ENCODE measurements around the gene DKC1. TPM values are rescaled to one million over a fixed set of nuclear protein-coding genes. Genes with fewer than 3 reads are reported as not detected.

DKC1 gene
- total RNA-seq, 1 experiment from 2014 or later = 123 TPM

DNA sequence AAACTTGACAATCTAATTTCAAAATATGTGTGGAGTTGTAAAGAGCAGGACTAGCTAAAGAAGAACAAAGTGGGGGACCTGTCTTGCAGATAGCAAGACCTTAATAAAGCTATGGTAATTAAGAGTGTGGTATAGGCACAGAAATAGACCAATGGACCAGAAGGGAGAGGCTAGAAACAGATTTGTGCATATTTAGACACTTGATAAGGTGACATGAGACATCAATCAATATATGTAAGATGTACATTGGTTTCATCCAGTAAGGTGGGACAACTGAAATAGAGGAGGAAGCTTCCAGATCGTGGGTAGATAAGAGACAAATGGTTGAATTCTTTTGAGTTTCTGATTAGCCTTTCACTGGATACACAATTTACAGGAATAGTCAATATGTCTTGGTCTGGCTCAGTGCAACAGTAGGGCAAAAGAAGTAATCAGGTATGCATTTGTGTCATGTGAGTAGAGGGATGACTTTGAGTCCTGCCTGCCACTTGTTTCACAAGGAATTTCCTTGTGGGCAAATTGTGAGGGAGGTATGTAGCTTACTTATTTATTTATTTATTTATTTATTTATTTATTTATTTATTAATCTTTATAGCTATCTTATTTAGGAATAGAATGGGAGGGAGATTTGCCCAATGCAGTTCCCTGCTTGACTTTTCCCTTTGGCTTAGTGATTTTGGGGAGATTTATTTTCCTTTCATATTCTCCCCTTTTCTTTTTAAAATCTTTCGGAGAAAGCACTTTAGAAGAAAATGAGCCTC, 49.9 kb downstream of the DKC1 start:
- CTCF ChIA-PET = interaction anchor here (0.6 kb wide), 1 partner anchor 387 kb away, joined by 4 read pairs; no protein-coding TSS in a partner anchor

More for the DNA sequence above, 49.9 kb downstream of the DKC1 start:
- ChIA-PET RAD21 (ENCODE audit: low non-redundant PET in 1 of 2, low total read pairs in 2 of 2, uncharacterized antibody in 2 of 2, unreplicated experiment in 2 of 2) (no interaction called here), POLR2A (no interaction called here)
- DNase-seq (ENCODE audit: low read depth, low spot score) (no peak), ATAC-seq (no peak)
- Histone ChIP-seq H3K79me2 (ENCODE audit: insufficient read depth, low read length) (no peaks in the 10 kb centered on the region), H3K9me3 (ENCODE audit: control insufficient read depth in 1 of 2, insufficient read depth in 1 of 2, low read depth in 1 of 2, low read length in 2 of 2) (no peaks in the 10 kb centered on the region), H3K27ac (ENCODE audit: low read depth, low read length) (no peak overlapping the region), H3K4me2 (ENCODE audit: low read length) (no peak overlapping the region), H3K4me3 (replicated peaks in 1 of 2; ENCODE audit: low read depth in 1 of 2, low read length in 2 of 2) (no peak overlapping the region), H3K36me3 (ENCODE audit: control insufficient read depth in 1 of 2, insufficient read depth in 2 of 2, low read length in 2 of 2) (no peaks in the 10 kb centered on the region), H3K9ac (ENCODE audit: low read length) (no peak overlapping the region), H3K4me1 (ENCODE audit: control insufficient read depth in 1 of 2, insufficient read depth in 2 of 2, low read length in 2 of 2) (no peaks in the 10 kb centered on the region), H2AFZ (ENCODE audit: low read depth, low read length, poor library complexity, severe bottlenecking) (no peak overlapping the region), H3K27me3 (ENCODE audit: insufficient read depth, low read length) (no peaks in the 10 kb centered on the region), H3K9me2 (ENCODE audit: insufficient read depth) (no peaks in the 10 kb centered on the region), H4K20me1 (ENCODE audit: insufficient read depth) (no peaks in the 10 kb centered on the region)
- TF ChIP-seq EGR1 (IDR thresholded peaks at IDR 0.05; ENCODE audit: low read depth) (no peak), SP1 (IDR thresholded peaks at IDR 0.05; ENCODE audit: low read depth) (no peak), SRF (IDR thresholded peaks at IDR 0.05; ENCODE audit: low read depth) (no peak), ZNF274 (IDR thresholded peaks at IDR 0.05; ENCODE audit: low read depth, low read length) (no peak), RAD21 (IDR thresholded peaks at IDR 0.05; ENCODE audit: low read depth) (no peak), POLR2AphosphoS5 (IDR thresholded peaks at IDR 0.05; ENCODE audit: low read depth, low read length) (no peak), FOSL1 (IDR thresholded peaks at IDR 0.05; ENCODE audit: low read depth) (no peak), ELF1 (IDR thresholded peaks at IDR 0.05; ENCODE audit: borderline replicate concordance, low read depth) (no peak), TCF7L2 (IDR thresholded peaks at IDR 0.05; ENCODE audit: borderline replicate concordance, extremely low read depth, insufficient read depth, insufficient read length) (no peak), ZFX (IDR thresholded peaks at IDR 0.05) (no peak)
- TF ChIP-seq, protein P1, sequence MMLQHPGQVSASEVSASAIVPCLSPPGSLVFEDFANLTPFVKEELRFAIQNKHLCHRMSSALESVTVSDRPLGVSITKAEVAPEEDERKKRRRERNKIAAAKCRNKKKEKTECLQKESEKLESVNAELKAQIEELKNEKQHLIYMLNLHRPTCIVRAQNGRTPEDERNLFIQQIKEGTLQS (IDR thresholded peaks at IDR 0.05) = no peak
- TF ChIP-seq, protein P2, sequence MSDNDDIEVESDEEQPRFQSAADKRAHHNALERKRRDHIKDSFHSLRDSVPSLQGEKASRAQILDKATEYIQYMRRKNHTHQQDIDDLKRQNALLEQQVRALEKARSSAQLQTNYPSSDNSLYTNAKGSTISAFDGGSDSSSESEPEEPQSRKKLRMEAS (IDR thresholded peaks at IDR 0.05) = no peak
- TF ChIP-seq, protein P3, sequence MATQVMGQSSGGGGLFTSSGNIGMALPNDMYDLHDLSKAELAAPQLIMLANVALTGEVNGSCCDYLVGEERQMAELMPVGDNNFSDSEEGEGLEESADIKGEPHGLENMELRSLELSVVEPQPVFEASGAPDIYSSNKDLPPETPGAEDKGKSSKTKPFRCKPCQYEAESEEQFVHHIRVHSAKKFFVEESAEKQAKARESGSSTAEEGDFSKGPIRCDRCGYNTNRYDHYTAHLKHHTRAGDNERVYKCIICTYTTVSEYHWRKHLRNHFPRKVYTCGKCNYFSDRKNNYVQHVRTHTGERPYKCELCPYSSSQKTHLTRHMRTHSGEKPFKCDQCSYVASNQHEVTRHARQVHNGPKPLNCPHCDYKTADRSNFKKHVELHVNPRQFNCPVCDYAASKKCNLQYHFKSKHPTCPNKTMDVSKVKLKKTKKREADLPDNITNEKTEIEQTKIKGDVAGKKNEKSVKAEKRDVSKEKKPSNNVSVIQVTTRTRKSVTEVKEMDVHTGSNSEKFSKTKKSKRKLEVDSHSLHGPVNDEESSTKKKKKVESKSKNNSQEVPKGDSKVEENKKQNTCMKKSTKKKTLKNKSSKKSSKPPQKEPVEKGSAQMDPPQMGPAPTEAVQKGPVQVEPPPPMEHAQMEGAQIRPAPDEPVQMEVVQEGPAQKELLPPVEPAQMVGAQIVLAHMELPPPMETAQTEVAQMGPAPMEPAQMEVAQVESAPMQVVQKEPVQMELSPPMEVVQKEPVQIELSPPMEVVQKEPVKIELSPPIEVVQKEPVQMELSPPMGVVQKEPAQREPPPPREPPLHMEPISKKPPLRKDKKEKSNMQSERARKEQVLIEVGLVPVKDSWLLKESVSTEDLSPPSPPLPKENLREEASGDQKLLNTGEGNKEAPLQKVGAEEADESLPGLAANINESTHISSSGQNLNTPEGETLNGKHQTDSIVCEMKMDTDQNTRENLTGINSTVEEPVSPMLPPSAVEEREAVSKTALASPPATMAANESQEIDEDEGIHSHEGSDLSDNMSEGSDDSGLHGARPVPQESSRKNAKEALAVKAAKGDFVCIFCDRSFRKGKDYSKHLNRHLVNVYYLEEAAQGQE (IDR thresholded peaks at IDR 0.05; ENCODE audit: low read depth) = no peak
- TF ChIP-seq, protein P4, sequence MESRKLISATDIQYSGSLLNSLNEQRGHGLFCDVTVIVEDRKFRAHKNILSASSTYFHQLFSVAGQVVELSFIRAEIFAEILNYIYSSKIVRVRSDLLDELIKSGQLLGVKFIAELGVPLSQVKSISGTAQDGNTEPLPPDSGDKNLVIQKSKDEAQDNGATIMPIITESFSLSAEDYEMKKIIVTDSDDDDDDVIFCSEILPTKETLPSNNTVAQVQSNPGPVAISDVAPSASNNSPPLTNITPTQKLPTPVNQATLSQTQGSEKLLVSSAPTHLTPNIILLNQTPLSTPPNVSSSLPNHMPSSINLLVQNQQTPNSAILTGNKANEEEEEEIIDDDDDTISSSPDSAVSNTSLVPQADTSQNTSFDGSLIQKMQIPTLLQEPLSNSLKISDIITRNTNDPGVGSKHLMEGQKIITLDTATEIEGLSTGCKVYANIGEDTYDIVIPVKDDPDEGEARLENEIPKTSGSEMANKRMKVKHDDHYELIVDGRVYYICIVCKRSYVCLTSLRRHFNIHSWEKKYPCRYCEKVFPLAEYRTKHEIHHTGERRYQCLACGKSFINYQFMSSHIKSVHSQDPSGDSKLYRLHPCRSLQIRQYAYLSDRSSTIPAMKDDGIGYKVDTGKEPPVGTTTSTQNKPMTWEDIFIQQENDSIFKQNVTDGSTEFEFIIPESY (IDR thresholded peaks at IDR 0.05; ENCODE audit: extremely low read depth, insufficient replicate concordance, low read length) = no peak
- no TSS peak for BruUV-seq (replicated peaks)
- intact Hi-C loops (cut with micrococcal nuclease) = no loop called here

Data from HCT116 (cell line).